ENCODE data around the gene DYRK1B. TPM values are rescaled to one million over a fixed set of nuclear protein-coding genes. Genes with fewer than 3 reads are reported as not detected.

DYRK1B gene
- total and polyA plus RNA-seq, 2 experiments from 2014 or later, result 6.5 to 8.6 TPM

DNA sequence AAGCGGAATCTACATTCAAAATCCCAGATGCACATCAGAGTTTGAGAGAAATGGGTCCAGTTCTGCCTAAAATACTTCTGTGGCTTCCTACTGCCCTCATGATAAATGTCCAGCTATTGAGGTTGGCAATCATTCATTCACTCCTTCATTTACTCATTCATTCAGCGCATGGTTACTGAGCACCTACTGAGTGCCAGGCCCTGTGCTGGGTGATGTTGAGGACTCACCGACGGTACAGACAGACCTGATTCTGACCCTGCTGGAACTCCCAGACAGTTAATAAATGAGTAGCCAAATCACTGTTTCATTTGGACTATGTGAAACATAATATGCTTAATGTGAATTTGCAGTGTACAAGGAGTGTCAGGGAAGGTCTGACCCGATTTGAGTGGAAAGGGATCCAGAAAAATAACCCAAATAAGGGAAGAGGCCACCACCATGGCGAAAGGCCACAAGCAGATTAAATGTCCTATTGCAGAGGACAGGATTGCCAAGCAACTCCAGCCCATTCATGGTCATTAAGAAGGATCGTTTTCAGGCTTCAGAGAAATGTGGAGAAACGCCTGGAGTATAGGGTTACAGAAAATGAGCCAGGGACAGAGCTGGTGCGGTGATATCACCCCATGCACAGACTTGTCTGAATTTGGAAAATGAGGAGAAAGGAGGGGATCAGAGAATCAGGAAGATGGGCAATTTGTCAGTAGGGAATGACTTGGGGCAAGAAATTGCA is 20.5 kb downstream of the DYRK1B start:
- no peak for TF ChIP-seq JUNB (IDR thresholded peaks at IDR 0.05; ENCODE audit: unreplicated experiment)
- no peak for TF ChIP-seq EZH2 (IDR thresholded peaks at IDR 0.05; ENCODE audit: low read depth, unreplicated experiment)
- no peak for TF ChIP-seq ZNF114 (CRISPR knock-in tag; IDR thresholded peaks at IDR 0.05)
- TF ChIP-seq NANOG (IDR thresholded peaks at IDR 0.05; ENCODE audit: borderline replicate concordance), result no peak
- TF ChIP-seq ZNF331 (CRISPR knock-in tag; IDR thresholded peaks at IDR 0.05; ENCODE audit: low read depth), result no peak
- no peak for TF ChIP-seq STAT1 (IDR thresholded peaks at IDR 0.05; ENCODE audit: unreplicated experiment)
- TF ChIP-seq CREB1 (CRISPR knock-in tag; IDR thresholded peaks at IDR 0.05; ENCODE audit: low read depth), result no peak
- no peak for TF ChIP-seq POLR2AphosphoS5 (IDR thresholded peaks at IDR 0.05; ENCODE audit: low read depth)
- H3F3A ChIP-seq (replicated peaks; ENCODE audit: low read depth), result no peaks in the 10 kb centered on the region
- DNase-seq (ENCODE audit: low spot score) (no peak), ATAC-seq (no peak)
- H3K4me3 ChIP-seq, result no peak overlapping the region
- H2AFZ ChIP-seq, result no peak overlapping the region
- no peaks in the 10 kb centered on the region for H3K9me2 ChIP-seq (ENCODE audit: insufficient read depth)
- H3K27me3 ChIP-seq (ENCODE audit: insufficient read depth), result no peaks in the 10 kb centered on the region
- Mint-ChIP-seq H3K36me3 (ENCODE audit: low read depth) (no peaks in the 10 kb centered on the region; the same call in 1 of the 3 replicates), H3K9me3 (peaks cover 3% of the 10 kb centered on the region; the same call in 1 of the 3 replicates), H3K4me3 (no peak overlapping the region), H3K27me3 (ENCODE audit: insufficient read depth, low read depth, poor library complexity) (peaks cover 6% of the 10 kb centered on the region), H3K27ac (no peak overlapping the region), H3K4me1 (no peaks in the 10 kb centered on the region)
- no peaks in the 10 kb centered on the region for H3K4me1 ChIP-seq (ENCODE audit: insufficient read depth)
- no peak overlapping the region for H3K27ac ChIP-seq (ENCODE audit: low read depth)
- no peak overlapping the region for H3K4me2 ChIP-seq
- no peaks in the 10 kb centered on the region for H3K79me2 ChIP-seq (replicated peaks; ENCODE audit: insufficient read depth)
- H4K20me1 ChIP-seq (replicated peaks; ENCODE audit: insufficient read depth), result no peaks in the 10 kb centered on the region; the same call in 1 of the 2 replicates
- no peaks in the 10 kb centered on the region for H3K36me3 ChIP-seq (ENCODE audit: insufficient read depth)

DNA sequence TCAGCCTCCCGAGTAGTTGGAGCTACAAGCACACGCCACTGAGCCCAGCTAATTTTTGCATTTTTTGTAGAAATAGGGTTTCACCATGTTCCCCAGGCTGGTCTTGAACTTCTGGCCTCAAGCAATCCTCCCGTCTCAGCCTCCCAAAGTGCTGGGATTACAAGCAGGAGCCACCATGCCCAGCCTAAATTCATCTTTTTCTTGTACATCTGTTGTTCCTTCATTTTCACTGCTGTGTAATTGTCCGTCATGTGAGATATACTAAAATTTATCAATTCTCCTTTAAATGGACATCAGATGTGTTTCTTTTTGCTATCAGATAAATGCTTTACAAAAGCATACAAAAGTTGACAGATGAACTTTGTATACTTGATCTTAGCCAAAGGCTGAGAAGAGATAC is 22.9 kb downstream of the DYRK1B start:
- no peak overlapping the region for H3K4me3 ChIP-seq
- no peak for DNase-seq (ENCODE audit: low spot score)
- no peaks in the 10 kb centered on the region for H3K27me3 ChIP-seq (ENCODE audit: insufficient read depth)
- H3F3A ChIP-seq (replicated peaks; ENCODE audit: low read depth), result no peaks in the 10 kb centered on the region
- Mint-ChIP-seq H3K27ac (no peak overlapping the region), H3K4me3 (no peak overlapping the region), H3K4me1 (no peaks in the 10 kb centered on the region), H3K36me3 (ENCODE audit: low read depth) (no peaks in the 10 kb centered on the region; the same call in 1 of the 3 replicates), H3K27me3 (ENCODE audit: insufficient read depth, low read depth, poor library complexity) (peaks cover 9% of the 10 kb centered on the region), H3K9me3 (peaks cover 3% of the 10 kb centered on the region; the same call in 1 of the 3 replicates)
- no peak overlapping the region for H3K27ac ChIP-seq (ENCODE audit: low read depth)
- no peaks in the 10 kb centered on the region for H3K79me2 ChIP-seq (replicated peaks; ENCODE audit: insufficient read depth)
- no peaks in the 10 kb centered on the region for H4K20me1 ChIP-seq (replicated peaks; ENCODE audit: insufficient read depth)
- no peaks in the 10 kb centered on the region for H3K4me1 ChIP-seq (ENCODE audit: insufficient read depth)
- ATAC-seq, result no peak
- no peaks in the 10 kb centered on the region for H3K9me2 ChIP-seq (ENCODE audit: insufficient read depth)
- H3K4me2 ChIP-seq, result no peak overlapping the region
- H2AFZ ChIP-seq, result no peak overlapping the region
- no peaks in the 10 kb centered on the region for H3K36me3 ChIP-seq (ENCODE audit: insufficient read depth)
- TF ChIP-seq, protein P1, sequence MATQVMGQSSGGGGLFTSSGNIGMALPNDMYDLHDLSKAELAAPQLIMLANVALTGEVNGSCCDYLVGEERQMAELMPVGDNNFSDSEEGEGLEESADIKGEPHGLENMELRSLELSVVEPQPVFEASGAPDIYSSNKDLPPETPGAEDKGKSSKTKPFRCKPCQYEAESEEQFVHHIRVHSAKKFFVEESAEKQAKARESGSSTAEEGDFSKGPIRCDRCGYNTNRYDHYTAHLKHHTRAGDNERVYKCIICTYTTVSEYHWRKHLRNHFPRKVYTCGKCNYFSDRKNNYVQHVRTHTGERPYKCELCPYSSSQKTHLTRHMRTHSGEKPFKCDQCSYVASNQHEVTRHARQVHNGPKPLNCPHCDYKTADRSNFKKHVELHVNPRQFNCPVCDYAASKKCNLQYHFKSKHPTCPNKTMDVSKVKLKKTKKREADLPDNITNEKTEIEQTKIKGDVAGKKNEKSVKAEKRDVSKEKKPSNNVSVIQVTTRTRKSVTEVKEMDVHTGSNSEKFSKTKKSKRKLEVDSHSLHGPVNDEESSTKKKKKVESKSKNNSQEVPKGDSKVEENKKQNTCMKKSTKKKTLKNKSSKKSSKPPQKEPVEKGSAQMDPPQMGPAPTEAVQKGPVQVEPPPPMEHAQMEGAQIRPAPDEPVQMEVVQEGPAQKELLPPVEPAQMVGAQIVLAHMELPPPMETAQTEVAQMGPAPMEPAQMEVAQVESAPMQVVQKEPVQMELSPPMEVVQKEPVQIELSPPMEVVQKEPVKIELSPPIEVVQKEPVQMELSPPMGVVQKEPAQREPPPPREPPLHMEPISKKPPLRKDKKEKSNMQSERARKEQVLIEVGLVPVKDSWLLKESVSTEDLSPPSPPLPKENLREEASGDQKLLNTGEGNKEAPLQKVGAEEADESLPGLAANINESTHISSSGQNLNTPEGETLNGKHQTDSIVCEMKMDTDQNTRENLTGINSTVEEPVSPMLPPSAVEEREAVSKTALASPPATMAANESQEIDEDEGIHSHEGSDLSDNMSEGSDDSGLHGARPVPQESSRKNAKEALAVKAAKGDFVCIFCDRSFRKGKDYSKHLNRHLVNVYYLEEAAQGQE (IDR thresholded peaks at IDR 0.05; ENCODE audit: unreplicated experiment), result no peak
- TF ChIP-seq, protein P2, sequence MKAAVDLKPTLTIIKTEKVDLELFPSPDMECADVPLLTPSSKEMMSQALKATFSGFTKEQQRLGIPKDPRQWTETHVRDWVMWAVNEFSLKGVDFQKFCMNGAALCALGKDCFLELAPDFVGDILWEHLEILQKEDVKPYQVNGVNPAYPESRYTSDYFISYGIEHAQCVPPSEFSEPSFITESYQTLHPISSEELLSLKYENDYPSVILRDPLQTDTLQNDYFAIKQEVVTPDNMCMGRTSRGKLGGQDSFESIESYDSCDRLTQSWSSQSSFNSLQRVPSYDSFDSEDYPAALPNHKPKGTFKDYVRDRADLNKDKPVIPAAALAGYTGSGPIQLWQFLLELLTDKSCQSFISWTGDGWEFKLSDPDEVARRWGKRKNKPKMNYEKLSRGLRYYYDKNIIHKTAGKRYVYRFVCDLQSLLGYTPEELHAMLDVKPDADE (IDR thresholded peaks at IDR 0.05), result no peak
- TF ChIP-seq JUNB (IDR thresholded peaks at IDR 0.05; ENCODE audit: unreplicated experiment), result no peak
- TF ChIP-seq ZNF114 (CRISPR knock-in tag; IDR thresholded peaks at IDR 0.05), result no peak
- TF ChIP-seq POLR2AphosphoS5 (IDR thresholded peaks at IDR 0.05; ENCODE audit: low read depth), result no peak

All from GM23338 (cell line).